Left ventricle myocardium inferior (tissue), 1 donor: Measurements from ENCODE around the gene ZNF831. TPM values are rescaled to one million over a fixed set of nuclear protein-coding genes. Genes with fewer than 3 reads are reported as not detected.

ENCODE experiments used
- DNase-seq: peaks from one replicate; pipeline ENCODE4 v3.0.0-alpha.2; 2020
- H3K27ac ChIP-seq: fragments of 200-600 bp; replicated peaks from 2 replicates; pipeline ENCODE4 v1.8.0; 2021
- H3K27me3 ChIP-seq: fragments of 200-600 bp; 2 replicates; pipeline ENCODE4 v1.8.0; 2021; ENCODE audit warnings: low read depth
- H3K36me3 ChIP-seq: fragments of 200-600 bp; 2 replicates; pipeline ENCODE4 v1.8.0; 2021
- H3K4me1 ChIP-seq: fragments of 200-600 bp; 2 replicates; pipeline ENCODE4 v1.8.0; 2021
- H3K4me3 ChIP-seq: fragments of 200-600 bp; 2 replicates; pipeline ENCODE4 v1.8.0; 2021; ENCODE audit warnings: mild to moderate bottlenecking, moderate library complexity
- H3K9me3 ChIP-seq: fragments of 200-600 bp; replicated peaks from 2 replicates; pipeline ENCODE4 v1.8.0; 2021
- intact Hi-C: fragments of 100-400 bp; cut with micrococcal nuclease; formaldehyde crosslinking; loops from one replicate; pipeline ENCODE4 v1.11.0; 2022
- total RNA-seq: library from RNA; stranded (reverse); fragmentation: NEBNext Ultra II Directional; extraction: Animal tissue kit (Norgen Biotek cat#: 25700); gene quantifications from one replicate; pipeline ENCODE4 v1.2.1, GENCODE V29; 2021
- TF ChIP-seq, protein P1 (sequence below): fragments of 200-600 bp; IDR thresholded peaks from 2 replicates; pipeline ENCODE4 v1.8.0; 2021; ENCODE audit warnings: antibody characterized with exemption, mild to moderate bottlenecking, borderline replicate concordance
- donor health status: DM: no; HTN: yes; CAD: no; lungs with severe emphysema.

Gene ZNF831
- total RNA-seq, 1 donor from 2014 or later = 0.05 TPM

DNA sequence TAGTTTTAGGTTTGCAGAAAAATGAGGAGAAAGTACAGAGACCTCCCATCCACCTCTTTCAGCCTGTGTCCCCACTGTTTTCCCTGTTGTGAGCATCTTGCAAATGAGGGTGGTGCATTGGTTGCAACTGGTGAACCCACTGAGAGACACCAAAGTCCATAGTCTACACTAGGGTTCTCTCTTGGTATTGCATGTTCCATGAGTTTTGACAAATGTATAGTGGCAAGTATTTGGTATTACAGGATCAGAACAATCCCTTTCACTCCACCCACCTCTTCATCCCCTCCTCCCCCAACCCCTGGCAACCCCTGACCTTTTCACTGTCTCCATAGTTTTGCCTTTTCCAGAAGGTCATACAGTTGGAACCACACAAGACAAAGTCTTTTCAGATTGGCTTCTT, 20.1 kb downstream of the ZNF831 start:
- TF ChIP-seq, protein P1, sequence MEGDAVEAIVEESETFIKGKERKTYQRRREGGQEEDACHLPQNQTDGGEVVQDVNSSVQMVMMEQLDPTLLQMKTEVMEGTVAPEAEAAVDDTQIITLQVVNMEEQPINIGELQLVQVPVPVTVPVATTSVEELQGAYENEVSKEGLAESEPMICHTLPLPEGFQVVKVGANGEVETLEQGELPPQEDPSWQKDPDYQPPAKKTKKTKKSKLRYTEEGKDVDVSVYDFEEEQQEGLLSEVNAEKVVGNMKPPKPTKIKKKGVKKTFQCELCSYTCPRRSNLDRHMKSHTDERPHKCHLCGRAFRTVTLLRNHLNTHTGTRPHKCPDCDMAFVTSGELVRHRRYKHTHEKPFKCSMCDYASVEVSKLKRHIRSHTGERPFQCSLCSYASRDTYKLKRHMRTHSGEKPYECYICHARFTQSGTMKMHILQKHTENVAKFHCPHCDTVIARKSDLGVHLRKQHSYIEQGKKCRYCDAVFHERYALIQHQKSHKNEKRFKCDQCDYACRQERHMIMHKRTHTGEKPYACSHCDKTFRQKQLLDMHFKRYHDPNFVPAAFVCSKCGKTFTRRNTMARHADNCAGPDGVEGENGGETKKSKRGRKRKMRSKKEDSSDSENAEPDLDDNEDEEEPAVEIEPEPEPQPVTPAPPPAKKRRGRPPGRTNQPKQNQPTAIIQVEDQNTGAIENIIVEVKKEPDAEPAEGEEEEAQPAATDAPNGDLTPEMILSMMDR = no peak
- Histone ChIP-seq H3K27me3 (peaks cover 26% of the 10 kb centered on the region), H3K4me3 (no peak overlapping the region), H3K27ac (no peak overlapping the region), H3K36me3 (no peaks in the 10 kb centered on the region), H3K4me1 (peaks cover 14% of the 10 kb centered on the region), H3K9me3 (peaks cover 7% of the 10 kb centered on the region)
- DNase-seq = no peak
- intact Hi-C loops = no loop called here

- intact Hi-C loops = no loop called here
- Histone ChIP-seq H3K4me3 (no peak overlapping the region), H3K9me3 (peaks cover 7% of the 10 kb centered on the region), H3K27ac (no peak overlapping the region), H3K27me3 (peaks cover 28% of the 10 kb centered on the region), H3K4me1 (peaks cover 2% of the 10 kb centered on the region), H3K36me3 (no peaks in the 10 kb centered on the region)
- TF ChIP-seq, protein P1 = no peak
- no peak for DNase-seq
Measured at GRCh38 chr20:59184880-59185447, 21.3 kb downstream of the ZNF831 start.

DNA sequence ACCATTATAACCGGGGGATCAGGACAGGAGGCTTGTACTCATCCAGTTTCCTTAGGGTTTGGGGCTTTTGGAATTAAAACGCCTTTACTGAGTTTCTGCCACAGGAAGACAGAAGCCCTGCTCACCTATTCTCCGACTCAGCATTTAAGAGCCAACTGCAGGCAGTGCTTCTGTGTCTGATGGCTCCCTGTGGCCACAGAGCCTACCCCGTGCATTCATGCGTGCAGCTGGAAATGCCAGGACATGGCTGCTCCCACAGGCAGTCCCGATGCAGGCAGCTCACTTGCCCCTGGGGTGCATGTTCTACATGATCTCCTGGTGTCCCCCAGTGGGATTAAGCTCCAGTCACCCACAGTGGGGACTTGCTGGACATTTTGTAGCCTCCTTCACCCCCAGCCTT, 22.2 kb downstream of the ZNF831 start:
- peaks cover 33% of the 10 kb centered on the region for H3K27me3 ChIP-seq
- no peak for DNase-seq
- TF ChIP-seq, protein P1 = no peak
- no peaks in the 10 kb centered on the region for H3K4me1 ChIP-seq
- intact Hi-C loops = no loop called here
- H3K4me3 ChIP-seq = no peak overlapping the region
- no peak overlapping the region for H3K27ac ChIP-seq
- H3K36me3 ChIP-seq = no peaks in the 10 kb centered on the region
- peaks cover 7% of the 10 kb centered on the region for H3K9me3 ChIP-seq

GRCh38 chr20:59190466-59190865, 26.8 kb downstream of the ZNF831 start:
- no peak overlapping the region for H3K4me3 ChIP-seq
- TF ChIP-seq, protein P1 = no peak
- intact Hi-C loops = no loop called here
- H3K9me3 ChIP-seq = no peaks in the 10 kb centered on the region
- H3K4me1 ChIP-seq = no peaks in the 10 kb centered on the region
- DNase-seq = no peak
- peaks cover 67% of the 10 kb centered on the region for H3K27me3 ChIP-seq
- H3K27ac ChIP-seq = no peak overlapping the region
- H3K36me3 ChIP-seq = no peaks in the 10 kb centered on the region

DNA sequence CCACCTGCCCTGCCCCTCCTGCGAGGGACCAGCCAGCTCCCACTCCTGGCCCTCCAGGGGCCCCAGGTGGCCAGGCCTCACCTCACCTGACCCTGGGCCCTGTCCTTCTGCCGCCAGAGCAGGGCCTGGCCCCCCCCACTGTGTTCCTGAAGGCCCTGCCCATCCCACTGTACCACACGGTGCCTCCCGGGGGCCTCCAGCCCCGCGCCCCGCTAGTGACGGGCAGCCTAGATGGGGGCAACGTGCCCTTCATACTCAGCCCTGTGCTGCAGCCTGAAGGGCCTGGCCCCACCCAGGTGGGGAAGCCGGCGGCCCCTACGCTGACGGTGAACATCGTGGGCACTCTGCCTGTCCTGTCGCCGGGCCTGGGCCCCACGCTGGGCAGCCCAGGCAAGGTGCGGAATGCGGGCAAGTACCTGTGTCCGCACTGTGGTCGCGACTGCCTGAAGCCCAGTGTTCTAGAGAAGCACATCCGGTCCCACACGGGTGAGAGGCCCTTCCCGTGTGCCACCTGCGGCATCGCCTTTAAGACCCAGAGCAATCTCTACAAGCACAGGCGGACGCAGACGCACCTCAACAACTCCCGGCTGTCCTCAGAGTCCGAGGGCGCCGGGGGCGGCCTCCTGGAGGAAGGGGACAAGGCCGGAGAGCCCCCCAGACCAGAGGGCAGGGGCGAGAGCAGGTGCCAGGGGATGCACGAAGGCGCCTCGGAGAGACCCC, 27.6 kb downstream of the ZNF831 start:
- Histone ChIP-seq H3K4me1 (no peaks in the 10 kb centered on the region), H3K27me3 (peaks cover 59% of the 10 kb centered on the region), H3K36me3 (no peaks in the 10 kb centered on the region), H3K4me3 (no peak overlapping the region), H3K27ac (no peak overlapping the region), H3K9me3 (no peaks in the 10 kb centered on the region)
- DNase-seq = no peak
- intact Hi-C loops = no loop called here
- TF ChIP-seq, protein P1 = no peak
